ENCODE data around the gene C3orf38.
"Not testable (repeated sequence)": the region's sequence is repeated elsewhere in the genome, so short reads cannot be mapped to it uniquely, and the experiment has no call there.

C3orf38 gene

DNA sequence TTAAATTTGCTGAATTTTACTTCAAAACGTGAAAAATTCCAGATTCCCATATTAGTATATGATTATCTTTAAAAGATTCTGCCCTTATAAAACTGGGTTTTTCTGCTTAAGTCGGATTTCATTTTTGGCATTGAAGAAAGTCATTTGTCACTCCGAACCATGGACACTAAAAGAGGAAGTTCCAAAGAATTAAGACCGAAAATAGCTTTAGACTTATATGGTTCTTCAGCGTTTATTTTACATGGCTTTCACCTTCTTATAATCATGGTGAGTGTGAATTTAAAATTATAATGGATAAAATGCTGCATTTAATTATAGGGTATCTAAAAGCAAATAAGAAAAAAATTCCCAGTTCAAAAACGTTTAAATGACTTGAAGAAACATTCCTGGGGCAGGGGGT, 1.0 kb downstream of the C3orf38 start:
- peak; percentile 64 for DNase-seq
- in situ Hi-C loops (cut with MboI; ENCODE audit: low pct_unique_long_range_greater_than_20kb, low sequenced_read_pairs): no loop called here

- in situ Hi-C loops (cut with MboI; ENCODE audit: low pct_unique_long_range_greater_than_20kb, low sequenced_read_pairs): no loop called here
- DNase-seq: no peak
Observed at GRCh38 chr3:88151358-88151757, 1.6 kb downstream of the C3orf38 start.

DNA sequence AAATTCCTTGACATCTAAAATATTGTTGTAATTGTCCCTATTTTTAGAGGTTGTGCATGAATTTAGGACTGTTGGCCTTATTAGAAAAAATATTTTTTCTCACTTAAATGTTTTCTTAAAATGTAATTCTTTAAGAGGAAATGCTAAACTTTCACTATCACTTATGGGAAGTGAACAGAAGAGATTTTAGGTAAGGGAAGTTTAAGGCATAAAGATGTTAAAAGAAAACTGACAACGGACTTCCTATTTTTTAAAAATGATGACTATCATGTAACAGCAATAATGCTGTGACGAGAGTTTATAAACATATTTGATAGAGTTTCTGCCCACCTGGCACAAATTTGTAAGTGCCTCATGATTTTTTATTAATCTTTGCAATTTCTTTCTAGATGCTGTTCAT, 3.1 kb downstream of the C3orf38 start:
- no peak for DNase-seq
- in situ Hi-C loops (cut with MboI; ENCODE audit: low pct_unique_long_range_greater_than_20kb, low sequenced_read_pairs): no loop called here

DNA sequence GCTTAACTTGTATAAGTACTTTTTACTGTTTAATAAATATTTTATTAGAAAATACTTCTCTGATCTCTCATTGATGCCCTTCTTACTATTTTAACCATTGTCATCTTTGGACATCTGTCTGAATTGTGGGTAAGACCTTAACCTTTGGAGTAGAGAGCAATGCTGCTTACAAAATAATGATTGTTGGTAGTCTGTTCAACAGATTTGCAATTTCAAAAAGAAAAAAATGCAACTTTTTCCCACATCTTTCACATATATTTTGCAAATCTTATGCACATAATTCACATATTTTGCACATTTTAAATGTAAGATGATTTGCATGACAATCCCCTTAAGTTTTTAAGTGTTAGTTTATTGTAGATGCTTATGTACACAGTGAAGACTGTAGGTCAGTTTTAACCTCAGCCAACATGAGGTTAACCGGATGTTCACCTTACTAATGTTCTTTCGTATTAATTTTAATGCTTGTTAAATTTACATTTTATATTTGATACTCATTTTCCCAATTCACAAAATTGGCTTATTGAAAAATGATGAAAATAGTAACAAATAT, 16.7 kb downstream of the C3orf38 start:
- in situ Hi-C loops (cut with MboI; ENCODE audit: low pct_unique_long_range_greater_than_20kb, low sequenced_read_pairs): no loop called here
- no peak for DNase-seq

DNA sequence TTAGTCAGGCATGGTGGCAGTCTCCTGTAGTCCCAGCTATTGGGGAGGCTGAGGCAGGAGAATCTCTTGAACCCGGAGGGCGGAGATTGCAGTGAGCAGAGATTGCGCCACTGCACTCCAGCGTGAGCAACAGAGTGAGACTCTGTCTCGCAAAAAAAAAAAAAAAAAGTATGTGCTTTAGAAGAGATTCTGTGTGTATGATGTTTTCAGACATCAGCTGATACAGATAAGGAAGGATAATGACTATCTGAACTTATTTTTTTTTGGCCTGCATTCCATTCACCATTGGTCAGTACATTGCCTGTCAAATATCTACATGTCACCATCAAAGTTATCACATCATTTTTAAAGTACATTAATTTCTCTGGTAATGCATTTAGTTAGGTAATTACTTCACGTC, 17.4 kb downstream of the C3orf38 start:
- in situ Hi-C loops (cut with MboI; ENCODE audit: low pct_unique_long_range_greater_than_20kb, low sequenced_read_pairs): no loop called here
- DNase-seq: no peak

- no peak for DNase-seq
- in situ Hi-C loops (cut with MboI; ENCODE audit: low pct_unique_long_range_greater_than_20kb, low sequenced_read_pairs): no loop called here
Observed at GRCh38 chr3:88167704-88168103, 17.9 kb downstream of the C3orf38 start.

DNA sequence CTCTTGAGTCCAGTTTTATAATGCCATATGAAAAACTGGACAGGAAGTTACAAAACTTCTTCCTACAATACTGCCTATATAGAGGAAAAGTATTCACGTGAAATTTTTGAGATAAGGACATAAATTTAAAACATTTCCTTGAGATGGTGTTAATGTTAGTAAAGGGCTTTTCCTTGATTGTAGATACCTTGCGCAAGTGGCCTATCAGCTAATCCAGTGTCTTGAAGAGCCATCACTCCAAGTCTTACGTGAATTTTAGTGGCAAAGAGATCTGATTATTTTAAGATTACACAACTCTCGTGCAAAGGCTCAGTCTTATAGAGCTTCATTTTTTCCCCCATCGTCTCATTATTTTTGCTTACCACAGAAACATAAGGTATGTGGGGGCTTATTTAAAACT, 18.4 kb downstream of the C3orf38 start:
- no peak for DNase-seq
- in situ Hi-C loops (cut with MboI; ENCODE audit: low pct_unique_long_range_greater_than_20kb, low sequenced_read_pairs): no loop called here

DNA sequence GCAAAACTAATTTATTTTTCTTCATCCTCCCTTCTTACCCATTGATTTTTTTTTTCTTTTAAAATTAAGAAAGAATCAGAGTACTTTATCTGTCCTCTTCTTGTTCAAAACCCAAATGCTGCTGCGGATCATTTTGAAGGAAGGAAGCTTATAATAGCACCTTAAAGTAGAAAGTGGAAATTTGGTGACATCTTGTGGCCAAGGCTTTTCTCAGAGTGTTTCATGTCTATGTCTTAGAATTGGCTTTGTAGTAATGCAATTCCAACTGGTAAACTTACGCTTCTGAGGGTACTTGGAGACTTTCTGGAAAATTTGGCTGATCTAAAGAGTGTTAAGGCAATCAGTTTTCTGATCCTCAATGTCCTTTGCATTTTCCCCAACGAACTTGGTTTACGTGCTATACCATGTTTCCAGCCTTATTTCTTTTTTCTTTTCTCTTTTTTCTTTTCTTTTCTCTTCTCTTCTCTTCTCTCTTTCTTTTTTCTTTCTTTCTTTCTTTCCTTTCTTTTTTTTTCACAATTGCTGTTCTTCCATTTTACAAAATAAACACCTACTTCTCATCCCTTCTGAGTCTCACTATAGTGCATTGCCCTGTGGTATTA, 30.7 kb downstream of the C3orf38 start:
- in situ Hi-C loops (cut with MboI; ENCODE audit: low pct_unique_long_range_greater_than_20kb, low sequenced_read_pairs): no loop called here
- peak; percentile 71 for DNase-seq

GRCh38 chr3:88182165-88182918, 32.6 kb downstream of the C3orf38 start:
- DNase-seq; in situ Hi-C loops (cut with MboI; ENCODE audit: low pct_unique_long_range_greater_than_20kb, low sequenced_read_pairs): not testable (repeated sequence)

GRCh38 chr3:88188436-88188835, 38.7 kb downstream of the C3orf38 start:
- no peak for DNase-seq
- in situ Hi-C loops (cut with MboI; ENCODE audit: low pct_unique_long_range_greater_than_20kb, low sequenced_read_pairs): no loop called here

DNA sequence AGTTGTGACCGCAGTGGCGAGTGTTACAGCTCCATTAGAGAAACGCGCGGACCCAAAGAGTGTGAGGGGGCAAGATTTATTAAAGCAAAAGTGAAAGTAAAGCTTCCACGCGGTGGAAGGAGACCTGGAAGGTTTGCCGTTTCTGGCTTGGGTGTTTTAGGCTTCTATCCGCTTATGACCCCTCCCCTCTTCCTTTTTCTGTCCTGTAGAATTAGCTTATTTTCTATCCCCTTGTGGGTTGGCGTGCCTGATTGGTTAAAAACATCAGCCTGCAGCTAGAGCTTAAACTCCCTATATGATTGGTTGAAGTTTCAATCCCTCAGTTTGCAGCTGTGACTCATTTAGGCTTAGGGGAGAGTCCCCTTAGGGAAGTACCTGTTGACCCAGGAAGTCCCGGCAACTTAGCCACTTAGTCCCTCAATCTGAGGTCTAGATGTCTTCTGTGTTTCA, 39.6 kb downstream of the C3orf38 start:
- in situ Hi-C loops (cut with MboI; ENCODE audit: low pct_unique_long_range_greater_than_20kb, low sequenced_read_pairs): no loop called here
- DNase-seq: no peak

DNA sequence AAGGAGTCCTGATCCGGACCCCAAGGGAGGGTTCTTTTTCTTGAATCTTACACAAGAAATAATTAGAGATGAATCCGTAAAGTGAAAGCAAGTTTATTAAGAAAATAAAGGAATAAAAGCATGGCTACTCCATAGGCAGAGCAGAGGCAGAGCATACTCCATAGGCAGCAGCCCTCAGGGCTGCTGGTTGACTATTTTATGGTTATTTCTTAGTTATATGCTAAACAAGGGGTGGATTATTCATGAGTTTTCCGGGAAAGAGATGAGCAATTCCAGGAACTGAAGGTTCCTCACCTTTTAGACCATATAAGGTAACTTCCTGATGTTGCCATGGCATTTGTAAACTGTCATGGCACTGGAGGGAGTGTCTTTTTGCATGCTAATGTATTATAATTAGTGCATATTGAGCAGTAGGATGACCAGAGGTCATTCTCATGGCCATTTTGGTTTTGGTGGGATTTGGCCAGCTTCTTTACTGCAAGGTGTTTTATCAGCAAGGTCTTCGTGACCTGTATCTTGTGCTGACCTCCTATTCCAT, 42.2 kb downstream of the C3orf38 start:
- no peak for DNase-seq

GRCh38 chr3:88192631-88193030, 42.9 kb downstream of the C3orf38 start:
- DNase-seq: no peak
- in situ Hi-C loops (cut with MboI; ENCODE audit: low pct_unique_long_range_greater_than_20kb, low sequenced_read_pairs): no loop called here

More for the DNA sequence above, 42.2 kb downstream of the C3orf38 start:
- in situ Hi-C loops (cut with MboI; ENCODE audit: low pct_unique_long_range_greater_than_20kb, low sequenced_read_pairs): no loop called here

- in situ Hi-C loops (cut with MboI; ENCODE audit: low pct_unique_long_range_greater_than_20kb, low sequenced_read_pairs): no loop called here
- no peak for DNase-seq
Observed at GRCh38 chr3:88195951-88196434, 46.2 kb downstream of the C3orf38 start.

DNA sequence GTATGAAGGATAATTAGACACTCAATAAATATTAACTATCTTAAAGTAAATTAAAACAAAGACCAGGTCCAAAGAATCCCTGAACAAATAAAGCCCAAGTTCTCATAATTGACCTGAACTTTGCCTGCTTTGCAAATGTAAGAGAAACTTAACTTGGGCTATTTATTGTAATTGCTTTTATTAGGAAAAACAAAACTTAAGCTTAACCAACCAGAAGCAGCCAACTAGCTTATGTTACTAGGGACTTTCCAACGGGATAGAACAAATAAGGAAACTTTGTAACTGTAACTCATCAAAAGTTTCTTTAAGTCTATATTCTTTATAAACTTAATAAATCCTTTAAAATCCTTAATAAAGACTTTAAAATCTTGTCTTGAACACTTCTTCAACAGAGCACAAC, 48.4 kb downstream of the C3orf38 start:
- no peak for DNase-seq
- in situ Hi-C loops (cut with MboI; ENCODE audit: low pct_unique_long_range_greater_than_20kb, low sequenced_read_pairs): no loop called here

DNA sequence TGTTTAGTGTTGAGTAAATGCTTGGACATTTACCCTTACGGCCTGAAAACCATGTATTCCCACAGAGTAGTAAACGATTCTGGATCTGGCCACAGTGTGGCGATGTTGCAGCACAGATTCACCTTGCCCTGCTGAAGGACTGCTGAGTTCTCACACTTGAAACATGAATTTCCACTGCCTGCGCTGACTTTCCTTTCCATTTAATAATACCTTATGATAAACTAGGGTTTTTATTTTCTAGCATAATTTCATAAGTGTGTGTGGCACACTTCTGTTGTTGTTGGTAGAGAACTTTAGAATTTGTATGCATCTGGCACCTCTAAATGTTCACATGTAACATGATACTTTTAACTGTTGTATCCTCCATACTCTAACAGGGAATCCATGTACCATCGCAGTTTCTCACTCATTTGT, 53.9 kb downstream of the C3orf38 start:
- in situ Hi-C loops (cut with MboI; ENCODE audit: low pct_unique_long_range_greater_than_20kb, low sequenced_read_pairs): no loop called here
- DNase-seq: peak; percentile 75
